UCSD-AML1 (cell line): ENCODE results near the gene CACNG6.
A peak's percentile ranks its signal among the peaks of the same experiment; 100 is the strongest.
"Not testable (repeated sequence)": the region's sequence is repeated elsewhere in the genome, so short reads cannot be mapped to it uniquely, and the experiment has no call there.

Experiments
- DNase-seq: peaks from one replicate; lab custom pipeline; 2025; ENCODE audit not compliant: unreplicated experiment; lab: John Stamatoyannopoulos, UW

The CACNG6 gene

GRCh38 chr19:53991224-53992113 lies at the start of gene CACNG6:
TSS of gene CACNG6 (plus strand) at chr19:53991637. CDS start at chr19:53992878, 1,241 bp downstream.
- peak; percentile 38 for DNase-seq

GRCh38 chr19:53942001-53942786 lies 49.2 kb upstream of the CACNG6 start:
- DNase-seq, result no peak

- no peak for DNase-seq
Measured at GRCh38 chr19:53944416-53944815, 47.0 kb upstream of the CACNG6 start.

DNA sequence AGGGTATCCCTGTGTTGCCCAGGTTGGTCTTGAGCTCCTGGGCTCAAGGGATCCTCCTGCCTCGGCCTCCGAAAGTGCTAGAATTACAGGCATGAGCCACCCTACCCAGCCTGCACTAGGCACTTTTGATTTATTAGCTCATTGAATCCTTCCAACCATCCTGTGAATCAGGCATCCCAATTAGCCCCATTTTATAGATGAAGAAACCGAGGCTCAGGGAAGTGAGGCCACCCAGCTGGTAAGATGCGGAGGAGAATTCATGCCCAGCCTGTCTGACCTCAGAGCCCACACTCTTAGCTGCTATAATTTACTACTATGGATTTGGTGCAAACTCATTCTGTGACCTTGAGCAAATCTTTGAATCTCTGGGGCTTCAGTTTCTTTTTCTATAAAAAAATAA lies 46.5 kb upstream of the CACNG6 start:
- no peak for DNase-seq

DNA sequence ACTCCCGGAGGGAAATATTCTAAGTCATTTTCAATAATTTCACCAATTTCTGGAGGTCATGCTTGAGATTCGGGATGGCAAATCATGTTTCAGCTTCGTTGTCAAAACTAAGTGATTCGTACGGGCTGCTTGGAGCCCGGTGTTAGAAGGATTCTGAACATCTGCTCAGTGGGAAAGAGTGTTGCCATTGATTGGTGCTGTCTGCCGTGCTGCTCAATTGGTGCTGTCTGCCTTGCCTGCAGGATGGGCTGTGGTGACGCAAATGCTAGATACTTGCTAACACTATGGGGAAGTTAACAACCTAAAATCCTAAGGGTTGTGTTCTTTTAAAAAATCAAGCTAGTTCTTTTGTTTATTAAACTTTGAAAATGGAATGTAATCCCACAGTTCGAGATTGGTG lies 46.0 kb upstream of the CACNG6 start:
- DNase-seq, result peak; percentile 57

DNA sequence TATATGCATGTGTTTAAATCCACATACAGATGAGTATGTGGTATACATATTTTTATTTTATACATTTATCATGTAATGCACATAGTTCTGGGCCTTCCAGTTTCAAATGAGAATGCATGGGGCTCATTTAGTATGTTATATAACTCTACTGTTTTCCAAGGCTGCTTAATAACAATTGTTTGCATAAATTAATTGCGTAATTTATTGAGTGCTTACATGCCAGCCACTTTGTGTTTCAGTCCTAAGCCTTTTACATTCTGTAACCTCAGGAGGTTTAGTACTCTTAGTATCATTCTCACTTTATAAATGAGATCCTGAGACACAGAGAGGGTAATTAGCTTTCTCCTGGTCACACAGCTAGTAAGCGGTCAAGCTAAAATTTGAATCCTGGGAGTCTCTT lies 45.4 kb upstream of the CACNG6 start:
- DNase-seq, result no peak

DNA sequence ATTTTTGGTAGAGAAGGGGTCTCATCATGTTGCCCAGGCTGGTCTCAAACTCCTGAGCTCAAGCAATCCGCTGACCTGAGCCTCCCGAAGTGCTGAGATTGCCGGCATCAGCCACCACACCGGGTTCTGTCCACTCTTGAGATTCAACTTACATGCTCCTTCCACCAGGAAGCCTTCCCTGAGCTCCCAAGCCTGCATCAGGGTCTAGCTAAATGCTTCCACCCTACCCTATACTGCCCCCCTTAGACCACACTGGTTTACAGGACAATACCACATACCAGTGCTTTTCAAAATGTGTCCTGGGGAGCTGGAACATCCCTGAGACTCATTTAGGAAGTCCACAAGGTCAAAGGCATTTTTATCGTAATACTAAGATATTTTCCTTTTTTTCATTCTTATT lies 43.8 kb upstream of the CACNG6 start:
- peak; percentile 20 for DNase-seq

DNA sequence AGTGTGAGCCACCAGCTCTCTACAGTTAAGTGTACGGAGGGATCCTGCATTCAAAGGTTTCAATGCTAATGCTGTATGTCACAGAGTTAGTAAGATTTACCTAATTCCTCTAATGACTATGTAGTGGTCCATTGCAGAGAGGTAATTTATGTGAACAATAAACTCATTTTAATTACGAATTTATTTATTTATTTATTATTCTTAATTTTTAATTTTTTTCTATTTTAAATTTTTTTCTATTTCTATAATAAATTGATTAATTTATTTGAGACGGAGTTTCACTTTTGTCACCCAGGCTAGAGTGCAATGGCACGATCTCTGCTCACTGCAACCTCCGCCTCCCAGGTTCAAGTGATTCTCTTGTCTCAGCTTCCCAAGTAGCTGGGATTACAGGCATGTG lies 42.8 kb upstream of the CACNG6 start:
- not testable (repeated sequence) for DNase-seq

DNA sequence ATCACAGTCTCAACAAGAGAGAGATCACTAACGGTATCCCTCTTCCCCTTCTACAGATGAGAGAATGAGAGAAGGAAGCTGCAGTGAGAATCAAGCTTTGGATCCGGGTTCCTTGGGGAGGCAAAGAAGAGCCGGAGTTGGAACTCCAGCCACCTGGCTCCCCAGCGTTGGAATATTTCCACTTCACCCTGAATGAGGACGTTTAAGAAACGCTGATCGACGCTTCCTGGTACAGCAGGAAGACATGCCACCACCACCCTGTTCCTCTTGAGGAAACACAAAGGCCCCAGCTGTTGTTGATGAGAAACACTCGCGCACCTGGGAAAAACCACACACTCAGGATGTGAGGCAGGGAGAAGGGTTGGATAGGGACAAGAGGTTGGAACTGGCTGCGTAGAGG lies 40.0 kb upstream of the CACNG6 start:
- peak; percentile 26 for DNase-seq

DNA sequence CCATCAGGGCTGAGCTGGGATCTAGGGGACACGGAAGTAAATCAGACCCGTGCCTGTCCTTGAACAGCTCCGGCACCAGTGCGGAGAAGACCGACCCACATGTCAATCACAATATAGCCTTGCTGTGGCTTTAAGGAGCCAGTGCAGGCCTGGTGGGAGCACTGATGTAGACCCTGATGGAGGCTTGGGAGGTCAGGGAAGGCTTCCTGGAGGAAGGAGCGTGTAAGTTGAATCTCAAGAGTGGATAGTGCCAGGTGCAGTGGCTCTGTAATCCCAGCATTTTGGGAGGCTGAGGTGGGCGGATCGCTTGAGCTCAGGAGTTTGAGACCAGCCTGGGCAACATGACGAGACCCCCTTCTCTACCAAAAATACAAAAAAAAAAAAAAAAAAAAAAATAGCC lies 39.5 kb upstream of the CACNG6 start:
- no peak for DNase-seq

DNA sequence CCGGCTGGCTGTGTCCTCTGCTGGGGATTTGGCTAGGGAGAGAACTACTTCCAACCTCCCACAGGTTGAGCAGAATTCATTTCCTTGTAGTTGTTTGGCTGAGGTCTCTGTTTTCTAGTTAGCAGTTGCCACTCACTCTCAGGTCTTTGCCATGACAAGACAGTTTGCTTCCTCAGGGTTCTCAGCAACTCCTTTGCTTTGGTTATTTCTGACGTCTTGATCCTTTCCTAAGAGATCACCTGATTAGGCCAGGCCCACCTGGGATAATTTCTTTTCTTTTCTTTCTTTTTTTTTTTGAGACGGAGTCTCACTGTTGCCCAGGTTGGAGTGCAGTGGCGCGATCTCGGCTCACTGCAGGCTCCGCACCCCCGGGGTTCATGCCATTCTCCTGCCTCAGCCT lies 38.1 kb upstream of the CACNG6 start:
- DNase-seq, result no peak

DNA sequence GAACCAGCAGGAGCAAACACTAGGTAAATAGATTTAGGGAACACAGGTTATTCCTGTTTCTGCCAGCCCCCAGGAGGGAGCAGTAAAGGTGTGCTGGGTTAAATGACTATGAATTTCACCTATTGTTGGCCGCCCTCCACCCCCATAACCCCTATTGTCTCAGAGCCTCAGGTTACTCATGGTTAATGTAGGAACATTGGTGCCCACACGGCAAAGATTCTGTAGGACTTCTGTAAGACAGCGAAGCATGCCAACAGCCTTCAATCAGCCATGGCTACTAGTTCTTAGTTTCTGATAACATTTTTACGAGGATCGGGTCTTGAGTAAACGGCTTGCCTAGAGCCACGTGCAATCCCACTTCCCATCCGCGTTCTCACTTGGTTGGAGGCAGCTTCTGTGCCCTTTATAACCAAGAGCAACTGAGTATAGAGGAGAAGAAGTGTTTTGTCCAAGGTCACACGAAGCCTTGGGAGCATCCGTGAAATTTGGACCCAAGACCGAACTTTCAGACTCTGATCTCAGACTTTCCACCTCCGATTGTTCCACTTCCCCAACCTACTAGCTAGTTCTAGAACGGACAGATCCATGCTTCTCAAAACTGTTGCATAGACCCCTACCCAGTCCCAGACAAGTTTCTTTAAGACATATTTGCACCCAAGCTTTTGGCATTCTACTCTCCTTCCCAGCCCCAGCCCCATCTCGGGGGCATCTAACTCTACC lies 33.8 kb upstream of the CACNG6 start:
- DNase-seq, result no peak

- DNase-seq, result no peak
Measured at GRCh38 chr19:53958168-53958571, 33.3 kb upstream of the CACNG6 start.

- peak; percentile 43 for DNase-seq
Measured at GRCh38 chr19:53958823-53959757, 32.3 kb upstream of the CACNG6 start.

GRCh38 chr19:53960187-53960586 lies 31.2 kb upstream of the CACNG6 start:
- DNase-seq, result peak; percentile 36

- DNase-seq, result peak; percentile 34
Measured at GRCh38 chr19:53960886-53961285, 30.6 kb upstream of the CACNG6 start.

GRCh38 chr19:53961523-53962356 lies 29.7 kb upstream of the CACNG6 start:
- peak; percentile 60 for DNase-seq

GRCh38 chr19:53962887-53963431 lies 28.5 kb upstream of the CACNG6 start, which contains the start of gene CACNG8:
TSS of gene CACNG8 (plus strand) at chr19:53962937.
- no peak for DNase-seq

DNA sequence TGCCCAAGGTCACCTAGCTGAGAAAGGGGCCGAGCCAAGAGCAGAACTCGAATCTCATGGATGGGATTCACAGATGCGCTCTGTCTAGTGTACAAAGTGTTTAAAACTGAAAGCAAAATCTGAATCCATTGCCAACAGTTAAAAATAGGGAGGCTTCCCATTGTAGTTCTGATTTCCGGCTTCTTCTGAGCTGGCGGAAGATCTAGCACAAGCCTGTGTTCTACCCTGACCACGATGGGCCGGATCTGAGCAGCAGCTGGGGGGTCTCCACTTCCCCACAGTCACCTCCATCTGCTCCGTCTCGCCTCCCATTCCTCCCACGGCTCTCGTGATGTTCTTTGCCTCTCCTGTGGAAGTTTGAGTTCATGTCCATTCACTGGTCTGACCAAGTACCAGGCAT lies 26.3 kb upstream of the CACNG6 start:
- DNase-seq, result peak; percentile 36
